K562 (cell line): ENCODE data around the gene TOM1. TPM values are rescaled to one million over a fixed set of nuclear protein-coding genes. Genes with fewer than 3 reads are reported as not detected.

Source experiments
- ARHGAP35 ChIP-seq: fragments of 450-650 bp; IDR thresholded peaks from 2 replicates; pipeline ENCODE4 v1.6.1; 2018; ENCODE audit not compliant: partially characterized antibody
- ARID1B ChIP-seq: fragments of 450-650 bp; IDR thresholded peaks from 2 replicates; pipeline ENCODE4 v1.6.1; 2016; ENCODE audit warnings: antibody characterized with exemption, mild to moderate bottlenecking, inconsistent platforms
- ATF1 ChIP-seq, 2 experiments: fragments of 450-650 bp in 1 of 2; IDR thresholded peaks; 2 replicates each; pipeline ENCODE4 v1.6.1; 2016; ENCODE audit warnings: missing compliant biosample characterization in 1 of 2, missing genetic modification characterization in 1 of 2
- GTF2E2 ChIP-seq: fragments of 200-800 bp; sonication (Bioruptor generic); IDR thresholded peaks from 2 replicates; pipeline ENCODE4 v1.6.1; 2016; ENCODE audit warnings: missing genetic modification characterization, missing compliant biosample characterization
- KDM1A ChIP-seq, 2 experiments: fragments of 450-650 bp; IDR thresholded peaks; 2 replicates each; pipeline ENCODE4 v1.6.1; 2016; ENCODE audit warnings: mild to moderate bottlenecking in 2 of 2
- MAFG ChIP-seq: fragments of 450-650 bp; conservative IDR thresholded peaks from 2 replicates; pipeline ENCODE4 v1.6.1; 2016; ENCODE audit warnings: missing genetic modification characterization, missing compliant biosample characterization
- PHF21A ChIP-seq: fragments of 450-650 bp; IDR thresholded peaks from 2 replicates; pipeline ENCODE4 v1.6.1; 2017; ENCODE audit warnings: low read depth, borderline replicate concordance
- SNRNP70 ChIP-seq: fragments of 200-400 bp; formaldehyde crosslinking; optimal IDR thresholded peaks from 2 replicates; pipeline ENCODE3; 2017; ENCODE audit warnings: low read depth, low read length
- ZBED1 ChIP-seq: IDR thresholded peaks from 2 replicates; pipeline ENCODE4 v1.6.1; 2014
- polyA plus RNA-seq, 8 experiments: library from polyadenylated mRNA; depleted of rRNA in 4 of 8; stranded (reverse) in 5 of 8; unstranded in 3 of 8; fragments of >200 nt; fragmentation: Nextera tagmentation in 2 of 8; fragmentation: Illumina TruSeq in 1 of 8; extraction: Ambion mirVana in 2 of 8; extraction: Trizol in 1 of 8; gene quantifications; 2 replicates each; pipeline versions ENCODE4 v1.2.1 to v1.2.3, GENCODE V29; 2011 to 2014; ENCODE audit warnings: inconsistent platforms in 1 of 8, missing spikeins in 1 of 8
- total RNA-seq, 7 experiments: library from RNA; depleted of rRNA in 6 of 7; stranded (reverse); fragments of >200 nt in 6 of 7; fragmentation: Illumina TruSeq in 2 of 7; extraction: Trizol in 2 of 7; gene quantifications; 2 replicates each; pipeline versions ENCODE4 v1.2.1 to v1.2.3, GENCODE V29; 2011 to 2021; ENCODE audit warnings: low replicate concordance in 1 of 7
- TF ChIP-seq, protein P1 (sequence below): sonication (generic); formaldehyde crosslinking; IDR thresholded peaks from 2 replicates; pipeline ENCODE4 v1.8.0; 2022; ENCODE audit warnings: mild to moderate bottlenecking, missing genetic modification reagents, borderline replicate concordance
- TF ChIP-seq, protein P2 (sequence below), 2 experiments: fragments of 450-650 bp; formaldehyde crosslinking in 1 of 2; IDR thresholded peaks; 2 replicates each; pipeline versions ENCODE4 v1.4.0 to v1.6.1; 2014 to 2020; ENCODE audit warnings: mild to moderate bottlenecking in 2 of 2, borderline replicate concordance in 1 of 2, low read depth in 1 of 2
- TF ChIP-seq, protein P3 (sequence below): fragments of 150-350 bp; IDR thresholded peaks from 2 replicates; pipeline ENCODE4 v1.6.1; 2014; ENCODE audit warnings: low read depth, mild to moderate bottlenecking, low read length, borderline replicate concordance

Gene TOM1
- total and polyA plus RNA-seq, 9 of the 15 experiments (the other 6 are each of a cell fraction or from before 2014, with no cell fraction given), result 0.64 to 20.6 (median 12.0) TPM

DNA sequence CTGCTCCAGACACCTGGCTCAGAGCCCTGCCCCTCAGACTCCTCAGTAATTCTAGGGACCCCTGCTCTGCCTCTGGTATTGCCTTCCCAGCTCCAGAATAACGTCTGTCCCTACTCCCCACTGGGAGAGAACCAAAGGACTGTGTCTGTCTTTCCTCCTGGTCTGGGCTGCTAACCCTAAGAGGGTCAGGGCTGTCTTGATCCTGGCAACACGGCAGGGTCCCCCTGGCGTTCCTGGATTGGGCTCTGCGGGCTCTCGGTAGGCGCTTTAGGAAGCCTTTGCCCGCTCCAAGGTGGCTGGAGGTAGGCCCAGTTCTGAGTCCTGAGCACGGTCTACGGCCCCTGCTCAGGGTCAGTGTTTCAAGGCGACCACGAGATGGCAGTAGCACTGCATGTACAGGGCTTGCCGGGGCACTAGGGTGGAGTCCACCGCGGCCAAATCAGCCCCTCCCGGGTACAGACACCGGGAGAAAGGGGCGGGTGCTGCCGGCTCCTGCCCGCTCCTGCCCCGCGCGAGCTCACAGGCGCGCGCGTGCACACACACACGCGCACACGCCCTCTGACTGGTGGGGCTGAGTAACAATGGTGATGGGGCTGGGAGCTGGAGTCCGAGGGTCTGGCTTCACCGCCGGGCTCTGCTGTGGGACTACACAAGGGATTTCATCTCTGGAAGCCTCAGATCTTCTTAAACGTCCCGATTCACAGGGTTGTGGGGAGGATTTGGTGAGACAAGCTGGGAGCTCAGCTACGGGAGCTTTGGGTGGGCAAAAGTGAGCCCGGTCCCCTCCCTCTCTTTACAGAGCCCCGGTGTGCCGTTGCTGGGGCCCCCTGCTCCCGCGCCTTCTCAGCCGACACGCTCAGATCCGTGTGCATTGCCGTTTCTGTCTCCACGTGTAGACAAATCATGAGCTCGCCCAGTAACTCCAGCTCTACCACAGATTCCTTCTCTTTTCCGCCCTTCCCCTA is 51.1 kb downstream of the TOM1 start (continued):
- TF ChIP-seq, protein P1, sequence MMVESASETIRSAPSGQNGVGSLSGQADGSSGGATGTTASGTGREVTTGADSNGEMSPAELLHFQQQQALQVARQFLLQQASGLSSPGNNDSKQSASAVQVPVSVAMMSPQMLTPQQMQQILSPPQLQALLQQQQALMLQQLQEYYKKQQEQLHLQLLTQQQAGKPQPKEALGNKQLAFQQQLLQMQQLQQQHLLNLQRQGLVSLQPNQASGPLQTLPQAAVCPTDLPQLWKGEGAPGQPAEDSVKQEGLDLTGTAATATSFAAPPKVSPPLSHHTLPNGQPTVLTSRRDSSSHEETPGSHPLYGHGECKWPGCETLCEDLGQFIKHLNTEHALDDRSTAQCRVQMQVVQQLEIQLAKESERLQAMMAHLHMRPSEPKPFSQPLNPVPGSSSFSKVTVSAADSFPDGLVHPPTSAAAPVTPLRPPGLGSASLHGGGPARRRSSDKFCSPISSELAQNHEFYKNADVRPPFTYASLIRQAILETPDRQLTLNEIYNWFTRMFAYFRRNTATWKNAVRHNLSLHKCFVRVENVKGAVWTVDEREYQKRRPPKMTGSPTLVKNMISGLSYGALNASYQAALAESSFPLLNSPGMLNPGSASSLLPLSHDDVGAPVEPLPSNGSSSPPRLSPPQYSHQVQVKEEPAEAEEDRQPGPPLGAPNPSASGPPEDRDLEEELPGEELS, result no peak
- TF ChIP-seq ATF1 (CRISPR knock-in tag; IDR thresholded peaks at IDR 0.05), result no peak
- 0 out of 2 replicates have a peak, but pooled peaks have one; percentile 19 for TF ChIP-seq ATF1 (tag; IDR thresholded peaks at IDR 0.05)
- no peak for TF ChIP-seq ZBED1
- TF ChIP-seq, protein P2, sequence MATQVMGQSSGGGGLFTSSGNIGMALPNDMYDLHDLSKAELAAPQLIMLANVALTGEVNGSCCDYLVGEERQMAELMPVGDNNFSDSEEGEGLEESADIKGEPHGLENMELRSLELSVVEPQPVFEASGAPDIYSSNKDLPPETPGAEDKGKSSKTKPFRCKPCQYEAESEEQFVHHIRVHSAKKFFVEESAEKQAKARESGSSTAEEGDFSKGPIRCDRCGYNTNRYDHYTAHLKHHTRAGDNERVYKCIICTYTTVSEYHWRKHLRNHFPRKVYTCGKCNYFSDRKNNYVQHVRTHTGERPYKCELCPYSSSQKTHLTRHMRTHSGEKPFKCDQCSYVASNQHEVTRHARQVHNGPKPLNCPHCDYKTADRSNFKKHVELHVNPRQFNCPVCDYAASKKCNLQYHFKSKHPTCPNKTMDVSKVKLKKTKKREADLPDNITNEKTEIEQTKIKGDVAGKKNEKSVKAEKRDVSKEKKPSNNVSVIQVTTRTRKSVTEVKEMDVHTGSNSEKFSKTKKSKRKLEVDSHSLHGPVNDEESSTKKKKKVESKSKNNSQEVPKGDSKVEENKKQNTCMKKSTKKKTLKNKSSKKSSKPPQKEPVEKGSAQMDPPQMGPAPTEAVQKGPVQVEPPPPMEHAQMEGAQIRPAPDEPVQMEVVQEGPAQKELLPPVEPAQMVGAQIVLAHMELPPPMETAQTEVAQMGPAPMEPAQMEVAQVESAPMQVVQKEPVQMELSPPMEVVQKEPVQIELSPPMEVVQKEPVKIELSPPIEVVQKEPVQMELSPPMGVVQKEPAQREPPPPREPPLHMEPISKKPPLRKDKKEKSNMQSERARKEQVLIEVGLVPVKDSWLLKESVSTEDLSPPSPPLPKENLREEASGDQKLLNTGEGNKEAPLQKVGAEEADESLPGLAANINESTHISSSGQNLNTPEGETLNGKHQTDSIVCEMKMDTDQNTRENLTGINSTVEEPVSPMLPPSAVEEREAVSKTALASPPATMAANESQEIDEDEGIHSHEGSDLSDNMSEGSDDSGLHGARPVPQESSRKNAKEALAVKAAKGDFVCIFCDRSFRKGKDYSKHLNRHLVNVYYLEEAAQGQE (IDR thresholded peaks at IDR 0.05; ENCODE audit: borderline replicate concordance), result peak; percentile 79
- TF ChIP-seq, protein P2 (CRISPR knock-in tag; IDR thresholded peaks at IDR 0.05; ENCODE audit: low read depth), result no peak
- peak; percentile 35 to 72; a peak in 3 of 4 replicates for TF ChIP-seq KDM1A (IDR thresholded peaks at IDR 0.05)
- no peak for TF ChIP-seq ARHGAP35
- no peak for TF ChIP-seq MAFG (tag)
- TF ChIP-seq, protein P3, sequence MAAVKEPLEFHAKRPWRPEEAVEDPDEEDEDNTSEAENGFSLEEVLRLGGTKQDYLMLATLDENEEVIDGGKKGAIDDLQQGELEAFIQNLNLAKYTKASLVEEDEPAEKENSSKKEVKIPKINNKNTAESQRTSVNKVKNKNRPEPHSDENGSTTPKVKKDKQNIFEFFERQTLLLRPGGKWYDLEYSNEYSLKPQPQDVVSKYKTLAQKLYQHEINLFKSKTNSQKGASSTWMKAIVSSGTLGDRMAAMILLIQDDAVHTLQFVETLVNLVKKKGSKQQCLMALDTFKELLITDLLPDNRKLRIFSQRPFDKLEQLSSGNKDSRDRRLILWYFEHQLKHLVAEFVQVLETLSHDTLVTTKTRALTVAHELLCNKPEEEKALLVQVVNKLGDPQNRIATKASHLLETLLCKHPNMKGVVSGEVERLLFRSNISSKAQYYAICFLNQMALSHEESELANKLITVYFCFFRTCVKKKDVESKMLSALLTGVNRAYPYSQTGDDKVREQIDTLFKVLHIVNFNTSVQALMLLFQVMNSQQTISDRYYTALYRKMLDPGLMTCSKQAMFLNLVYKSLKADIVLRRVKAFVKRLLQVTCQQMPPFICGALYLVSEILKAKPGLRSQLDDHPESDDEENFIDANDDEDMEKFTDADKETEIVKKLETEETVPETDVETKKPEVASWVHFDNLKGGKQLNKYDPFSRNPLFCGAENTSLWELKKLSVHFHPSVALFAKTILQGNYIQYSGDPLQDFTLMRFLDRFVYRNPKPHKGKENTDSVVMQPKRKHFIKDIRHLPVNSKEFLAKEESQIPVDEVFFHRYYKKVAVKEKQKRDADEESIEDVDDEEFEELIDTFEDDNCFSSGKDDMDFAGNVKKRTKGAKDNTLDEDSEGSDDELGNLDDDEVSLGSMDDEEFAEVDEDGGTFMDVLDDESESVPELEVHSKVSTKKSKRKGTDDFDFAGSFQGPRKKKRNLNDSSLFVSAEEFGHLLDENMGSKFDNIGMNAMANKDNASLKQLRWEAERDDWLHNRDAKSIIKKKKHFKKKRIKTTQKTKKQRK, result no peak
- TF ChIP-seq SNRNP70, result no peak
- no peak for TF ChIP-seq ARID1B
- TF ChIP-seq PHF21A, result peak; percentile 88
- TF ChIP-seq GTF2E2, result no peak
